GM12878 (cell line): ENCODE results near the gene ARIH2. TPM values are rescaled to one million over a fixed set of nuclear protein-coding genes. Genes with fewer than 3 reads are reported as not detected.

ENCODE experiments used
- ATAC-seq: fragments of 200-7000 bp; cut with Tn5 transposase; 3 replicates; pipeline ENCODE4 v1.9.1; 2020; ENCODE audit warnings: mild to moderate bottlenecking, moderate library complexity
- BruUV-seq: library from RNA; stranded (reverse); fragments of 400-500 nt; replicated peaks from 2 replicates; lab custom pipeline; 2021; lab: Mats Ljungman, UMichigan
- CTCF ChIA-PET: fragments of 300-600 bp; sonication (Branson Sonifier 250); formaldehyde crosslinking; extraction: SDS; loops from one replicate; lab custom pipeline; 2021; ENCODE audit warnings: inconsistent platforms; lab: Yijun Ruan, JAX
- POLR2A ChIA-PET: fragments of 350-600 bp; formaldehyde crosslinking; extraction: SDS; loops from one replicate; lab custom pipeline; 2021; ENCODE audit warnings: inconsistent platforms; lab: Charles Lee
- RAD21 ChIA-PET: fragments of 300-600 bp; sonication (Branson Sonifier 250); formaldehyde crosslinking; loops from one replicate; lab custom pipeline; 2023; ENCODE audit warnings: antibody characterized with exemption; ENCODE audit not compliant: unreplicated experiment; lab: Charles Lee
- SMC1A ChIA-PET: fragments of 300-600 bp; sonication (Branson Sonifier 250); formaldehyde crosslinking; loops from one replicate; lab custom pipeline; 2023; ENCODE audit not compliant: unreplicated experiment, uncharacterized antibody; lab: Charles Lee
- DNase-seq: peaks from one replicate; pipeline ENCODE4 v3.0.0-alpha.2; 2011; ENCODE audit warnings: low read depth, low spot score
- FAIRE-seq: peaks from 3 replicates; lab custom pipeline; 2011; peaks lifted over from hg19 to GRCh38; lab: Jason Lieb, UNC
- H2AFZ ChIP-seq: 2 replicates; pipeline ENCODE4 v1.6.0; 2011; ENCODE audit warnings: low read depth, low read length, control low read depth; ENCODE audit not compliant: control insufficient read depth
- H3K27ac ChIP-seq: 2 replicates; pipeline ENCODE4 v1.5.1; 2011; ENCODE audit warnings: control low read depth; ENCODE audit not compliant: control insufficient read depth, insufficient read depth
- H3K27me3 ChIP-seq, 2 experiments: replicated peaks in 1 of 2; 2 replicates each; pipeline versions ENCODE4 v1.6.0 to v1.6.1; 2011; ENCODE audit warnings: low read length in 1 of 2; ENCODE audit not compliant: control insufficient read depth in 2 of 2, insufficient read depth in 2 of 2
- H3K36me3 ChIP-seq, 2 experiments: 2 replicates each; pipeline ENCODE4 v1.5.1; 2011; ENCODE audit warnings: low read length in 1 of 2; ENCODE audit not compliant: control insufficient read depth in 2 of 2, insufficient read depth in 2 of 2
- H3K4me1 ChIP-seq: 2 replicates; pipeline ENCODE4 v1.6.1; 2011; ENCODE audit warnings: mild to moderate bottlenecking, low read length, moderate library complexity, mixed read lengths; ENCODE audit not compliant: control insufficient read depth, insufficient read depth
- H3K4me2 ChIP-seq: 2 replicates; pipeline ENCODE4 v1.6.0; 2011; ENCODE audit warnings: control low read depth; ENCODE audit not compliant: control insufficient read depth, insufficient read depth
- H3K4me3 ChIP-seq: fragments of 200-600 bp; sonication (generic); 2 replicates; pipeline ENCODE4 v1.5.1; 2016
- H3K79me2 ChIP-seq: 2 replicates; pipeline ENCODE4 v1.6.0; 2011; ENCODE audit warnings: low read length; ENCODE audit not compliant: control insufficient read depth, insufficient read depth
- H3K9ac ChIP-seq: 2 replicates; pipeline ENCODE4 v1.8.0; 2011; ENCODE audit warnings: low read length, control low read depth, mixed read lengths; ENCODE audit not compliant: control insufficient read depth, insufficient read depth
- H3K9me3 ChIP-seq: replicated peaks from 3 replicates; pipeline ENCODE4 v1.5.1; 2011; ENCODE audit warnings: mild to moderate bottlenecking, low read length; ENCODE audit not compliant: control insufficient read depth, insufficient read depth
- H4K20me1 ChIP-seq: 2 replicates; pipeline ENCODE4 v1.6.0; 2011; ENCODE audit not compliant: control insufficient read depth, insufficient read depth
- MXI1 ChIP-seq: fragments of 150-350 bp; IDR thresholded peaks from 2 replicates; pipeline ENCODE4 v1.6.1; 2011; ENCODE audit warnings: low read depth, mild to moderate bottlenecking, inconsistent platforms, low read length, improper control_type of control experiment
- MYC ChIP-seq: IDR thresholded peaks from 2 replicates; pipeline ENCODE4 v1.6.1; 2011; ENCODE audit warnings: mild to moderate bottlenecking, low read length, moderate library complexity, inconsistent platforms; ENCODE audit not compliant: insufficient read depth, insufficient replicate concordance, insufficient read length, severe bottlenecking
- NBN ChIP-seq: fragments of 450-650 bp; IDR thresholded peaks from 2 replicates; pipeline ENCODE4 v1.6.1; 2016
- NRF1 ChIP-seq: conservative IDR thresholded peaks from 2 replicates; pipeline ENCODE4 v1.6.1; 2011; ENCODE audit warnings: mild to moderate bottlenecking, low read depth, low read length, improper control_type of control experiment
- RCOR1 ChIP-seq: conservative IDR thresholded peaks from 2 replicates; pipeline ENCODE4 v1.6.1; 2012; ENCODE audit warnings: low read depth, low read length, improper control_type of control experiment
- RELB ChIP-seq: fragments of 450-650 bp; IDR thresholded peaks from 2 replicates; pipeline ENCODE4 v1.6.1; 2017; ENCODE audit warnings: low read depth, mild to moderate bottlenecking, moderate library complexity
- RUNX3 ChIP-seq: IDR thresholded peaks from 2 replicates; pipeline ENCODE4 v1.6.1; 2012; ENCODE audit warnings: low read length, inconsistent platforms
- WRNIP1 ChIP-seq: IDR thresholded peaks from 2 replicates; pipeline ENCODE4 v1.6.1; 2011; ENCODE audit warnings: low read depth, low read length, improper control_type of control experiment, borderline replicate concordance
- ZBTB33 ChIP-seq: fragments of 450-650 bp; IDR thresholded peaks from 2 replicates; pipeline ENCODE4 v1.6.1; 2017; ENCODE audit warnings: mild to moderate bottlenecking
- ZNF687 ChIP-seq: fragments of 450-650 bp; IDR thresholded peaks from 2 replicates; pipeline ENCODE4 v1.6.1; 2017; ENCODE audit warnings: mild to moderate bottlenecking, moderate library complexity
- WGBS: methylation state at CpG from one replicate; pipeline ENCODE4 v1.1.6; 2016; ENCODE audit warnings: low lambda C conversion rate; ENCODE audit not compliant: insufficient replicate concordance, insufficient coverage; ENCODE audit errors: missing lambda C conversion rate; 5-methylcytosine and 5-hydroxymethylcytosine counted together
- in situ Hi-C: fragments of 300-500 bp; cut with MboI; formaldehyde crosslinking; loops from 9 replicates; pipeline ENCODE4 v1.14.3; 2018; ENCODE audit warnings: mixed read lengths
- intact Hi-C: fragments of 100-400 bp; cut with micrococcal nuclease; formaldehyde crosslinking; loops from one replicate; pipeline ENCODE4 v1.14.2; 2022; ENCODE audit not compliant: unreplicated experiment
- polyA plus RNA-seq, 11 experiments: library from polyadenylated mRNA; depleted of rRNA in 4 of 11; unstranded in 6 of 11; stranded (reverse) in 5 of 11; fragments of >200 nt; fragmentation: Nextera tagmentation in 4 of 11; fragmentation: Illumina TruSeq in 1 of 11; extraction: Ambion mirVana in 4 of 11; extraction: Trizol in 1 of 11; gene quantifications; 1 replicate in 1 of 11; 2 replicates in 10 of 11; pipeline versions ENCODE4 v1.2.1 to v1.2.3, GENCODE V29; 2011 to 2016; ENCODE audit warnings: inconsistent platforms in 2 of 11, missing spikeins in 2 of 11, low read depth in 1 of 11
- total RNA-seq, 4 experiments: library from RNA; depleted of rRNA in 3 of 4; stranded (reverse); fragments of >200 nt in 3 of 4; fragmentation: Illumina TruSeq in 1 of 4; extraction: Trizol in 1 of 4; gene quantifications; 2 replicates each; pipeline versions ENCODE4 v1.2.1 to v1.2.3, GENCODE V29; 2013 to 2021
- TF ChIP-seq, protein P1 (sequence below): fragments of 450-650 bp; conservative IDR thresholded peaks from 2 replicates; pipeline ENCODE4 v1.6.1; 2017; ENCODE audit warnings: mild to moderate bottlenecking, moderate library complexity
- TF ChIP-seq, protein P2 (sequence below): IDR thresholded peaks from 2 replicates; pipeline ENCODE4 v1.6.1; 2012; ENCODE audit warnings: low read depth, low read length, improper control_type of control experiment
- TF ChIP-seq, protein P3 (sequence below): IDR thresholded peaks from 2 replicates; pipeline ENCODE4 v1.6.1; 2012; ENCODE audit warnings: low read depth, low read length, improper control_type of control experiment

Gene ARIH2
- total and polyA plus RNA-seq, 10 of the 15 experiments (the other 5 are each of a cell fraction or from before 2014, with no cell fraction given) = 18.7 to 74.7 (median 63.7) TPM

DNA sequence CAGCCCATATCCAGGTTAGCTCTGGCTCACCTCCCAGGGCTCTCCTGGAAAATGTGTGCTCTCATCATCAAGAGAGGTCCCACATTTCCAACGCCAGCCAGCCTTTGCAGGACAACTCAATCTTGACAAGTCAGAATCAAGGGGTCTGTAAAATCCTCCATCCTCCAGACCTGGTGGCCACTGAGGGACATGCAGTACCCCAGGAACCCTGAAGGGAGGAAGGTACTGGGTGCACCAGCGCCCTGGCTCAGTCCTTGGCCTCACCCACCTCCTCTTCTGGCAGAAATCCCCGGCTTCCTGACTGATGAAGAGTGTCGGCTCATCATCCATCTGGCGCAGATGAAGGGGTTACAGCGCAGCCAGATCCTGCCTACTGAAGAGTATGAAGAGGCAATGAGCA lies 82.5 kb downstream of the ARIH2 start:
- peak; percentile 32; the same call in 1 of the 3 replicates for ATAC-seq
- no peak overlapping the region for H3K4me2 ChIP-seq
- POLR2A ChIA-PET = interaction anchor here (0.5 kb wide), 1 partner anchor 260 kb away, joined by 5 read pairs; no protein-coding TSS in a partner anchor
- TF ChIP-seq MYC (no peak), RUNX3 (no peak), MXI1 (no peak), ZNF687 (no peak), WRNIP1 (no peak), ZBTB33 (no peak), RELB (no peak), RCOR1 (no peak), NRF1 (no peak), NBN (no peak)
- TF ChIP-seq, protein P1, sequence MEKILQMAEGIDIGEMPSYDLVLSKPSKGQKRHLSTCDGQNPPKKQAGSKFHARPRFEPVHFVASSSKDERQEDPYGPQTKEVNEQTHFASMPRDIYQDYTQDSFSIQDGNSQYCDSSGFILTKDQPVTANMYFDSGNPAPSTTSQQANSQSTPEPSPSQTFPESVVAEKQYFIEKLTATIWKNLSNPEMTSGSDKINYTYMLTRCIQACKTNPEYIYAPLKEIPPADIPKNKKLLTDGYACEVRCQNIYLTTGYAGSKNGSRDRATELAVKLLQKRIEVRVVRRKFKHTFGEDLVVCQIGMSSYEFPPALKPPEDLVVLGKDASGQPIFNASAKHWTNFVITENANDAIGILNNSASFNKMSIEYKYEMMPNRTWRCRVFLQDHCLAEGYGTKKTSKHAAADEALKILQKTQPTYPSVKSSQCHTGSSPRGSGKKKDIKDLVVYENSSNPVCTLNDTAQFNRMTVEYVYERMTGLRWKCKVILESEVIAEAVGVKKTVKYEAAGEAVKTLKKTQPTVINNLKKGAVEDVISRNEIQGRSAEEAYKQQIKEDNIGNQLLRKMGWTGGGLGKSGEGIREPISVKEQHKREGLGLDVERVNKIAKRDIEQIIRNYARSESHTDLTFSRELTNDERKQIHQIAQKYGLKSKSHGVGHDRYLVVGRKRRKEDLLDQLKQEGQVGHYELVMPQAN = no peak
- TF ChIP-seq, protein P2, sequence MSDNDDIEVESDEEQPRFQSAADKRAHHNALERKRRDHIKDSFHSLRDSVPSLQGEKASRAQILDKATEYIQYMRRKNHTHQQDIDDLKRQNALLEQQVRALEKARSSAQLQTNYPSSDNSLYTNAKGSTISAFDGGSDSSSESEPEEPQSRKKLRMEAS = no peak
- TF ChIP-seq, protein P3, sequence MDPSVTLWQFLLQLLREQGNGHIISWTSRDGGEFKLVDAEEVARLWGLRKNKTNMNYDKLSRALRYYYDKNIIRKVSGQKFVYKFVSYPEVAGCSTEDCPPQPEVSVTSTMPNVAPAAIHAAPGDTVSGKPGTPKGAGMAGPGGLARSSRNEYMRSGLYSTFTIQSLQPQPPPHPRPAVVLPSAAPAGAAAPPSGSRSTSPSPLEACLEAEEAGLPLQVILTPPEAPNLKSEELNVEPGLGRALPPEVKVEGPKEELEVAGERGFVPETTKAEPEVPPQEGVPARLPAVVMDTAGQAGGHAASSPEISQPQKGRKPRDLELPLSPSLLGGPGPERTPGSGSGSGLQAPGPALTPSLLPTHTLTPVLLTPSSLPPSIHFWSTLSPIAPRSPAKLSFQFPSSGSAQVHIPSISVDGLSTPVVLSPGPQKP = no peak

More for the DNA sequence above, 82.5 kb downstream of the ARIH2 start:
- H3K36me3 ChIP-seq = no peaks in the 10 kb centered on the region
- DNase-seq (no peak), FAIRE-seq (no peak)
- BruUV-seq = no TSS peak
- intact Hi-C loops (no loop called here), in situ Hi-C loops (no loop called here)
- no peaks in the 10 kb centered on the region for H4K20me1 ChIP-seq
- 97% methylated on average over 6 of the region's 6 CpGs for WGBS
- peaks cover 3% of the 10 kb centered on the region for H3K4me1 ChIP-seq
- RAD21 ChIA-PET = no interaction called here
- SMC1A ChIA-PET = no interaction called here
- CTCF ChIA-PET = no interaction called here
- H3K79me2 ChIP-seq = no peaks in the 10 kb centered on the region; the same call in 1 of the 2 replicates
- no peak overlapping the region for H3K9ac ChIP-seq
- no peaks in the 10 kb centered on the region for H3K27me3 ChIP-seq
- H3K9me3 ChIP-seq = no peaks in the 10 kb centered on the region
- no peak overlapping the region for H3K27ac ChIP-seq
- no peak overlapping the region for H2AFZ ChIP-seq
- H3K4me3 ChIP-seq = no peak overlapping the region
